NCI-H1436 (cell line): ENCODE data around the gene BCR.

ENCODE experiments used
- DNase-seq: peaks from one replicate; lab custom pipeline; 2025; lab: John Stamatoyannopoulos, UW

Gene BCR

DNA sequence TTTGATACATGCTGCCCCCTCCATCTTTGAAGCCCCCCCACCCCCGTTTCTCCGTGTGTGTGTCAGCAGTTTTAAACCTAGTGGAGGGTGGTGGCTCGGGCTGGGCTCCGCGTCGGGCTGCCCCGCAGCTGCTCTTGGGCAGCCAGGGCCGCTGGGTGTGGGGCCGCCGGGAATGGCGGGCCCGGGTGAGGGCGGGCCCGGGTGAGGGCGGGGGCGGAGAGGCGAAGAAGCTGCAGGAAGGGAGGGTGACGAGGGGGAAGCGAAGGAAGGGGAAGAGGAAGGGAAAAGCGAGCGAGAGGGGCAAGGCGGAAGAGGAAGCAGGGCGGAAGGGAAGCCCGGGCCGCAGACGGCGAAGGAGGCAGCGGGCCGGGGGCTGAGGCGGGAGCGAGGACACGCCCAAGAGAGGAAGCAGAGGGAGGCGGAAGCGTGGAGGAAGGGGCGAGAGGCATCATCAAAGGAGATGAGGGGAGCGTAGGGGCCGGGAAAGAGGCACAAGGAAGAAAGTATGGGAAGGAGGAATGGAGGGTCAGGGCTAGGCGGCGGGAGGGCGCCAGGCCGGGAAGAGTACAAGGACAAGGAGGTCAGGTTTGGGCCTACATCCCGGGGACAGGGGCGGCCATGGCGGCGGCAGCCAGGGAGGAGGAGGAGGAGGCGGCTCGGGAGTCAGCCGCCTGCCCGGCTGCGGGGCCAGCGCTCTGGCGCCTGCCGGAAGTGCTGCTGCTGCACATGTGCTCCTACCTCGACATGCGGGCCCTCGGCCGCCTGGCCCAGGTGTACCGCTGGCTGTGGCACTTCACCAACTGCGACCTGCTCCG, 82.4 kb downstream of the BCR start:
- DNase-seq = no peak

DNA sequence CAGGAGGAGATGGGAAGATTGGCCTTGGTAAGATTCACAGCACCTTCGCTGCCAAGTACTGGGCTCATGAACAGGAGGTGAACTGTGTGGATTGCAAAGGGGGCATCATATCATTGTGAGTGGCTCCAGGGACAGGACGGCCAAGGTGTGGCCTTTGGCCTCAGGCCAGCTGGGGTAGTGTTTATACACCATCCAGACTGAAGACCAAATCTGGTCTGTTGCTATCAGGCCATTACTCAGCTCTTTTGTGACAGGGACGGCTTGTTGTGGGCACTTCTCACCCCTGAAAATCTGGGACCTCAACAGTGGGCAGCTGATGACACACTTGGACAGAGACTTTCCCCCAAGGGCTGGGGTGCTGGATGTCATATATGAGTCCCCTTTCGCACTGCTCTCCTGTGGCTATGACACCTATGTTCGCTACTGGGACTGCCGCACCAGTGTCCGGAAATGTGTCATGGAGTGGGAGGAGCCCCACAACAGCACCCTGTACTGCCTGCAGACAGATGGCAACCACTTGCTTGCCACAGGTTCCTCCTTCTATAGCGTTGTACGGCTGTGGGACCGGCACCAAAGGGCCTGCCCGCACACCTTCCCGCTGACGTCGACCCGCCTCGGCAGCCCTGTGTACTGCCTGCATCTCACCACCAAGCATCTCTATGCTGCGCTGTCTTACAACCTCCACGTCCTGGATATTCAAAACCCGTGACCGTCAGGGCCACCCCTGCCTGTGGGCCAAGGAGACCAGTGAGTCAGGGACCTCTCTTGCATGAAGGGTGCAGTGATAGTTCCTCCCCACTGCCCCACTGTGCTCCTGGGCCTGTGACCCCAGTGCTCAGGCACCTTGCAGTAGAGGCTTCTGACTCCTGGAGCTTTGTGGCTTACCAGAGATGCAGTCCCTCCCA, 83.6 kb downstream of the BCR start:
- no peak for DNase-seq

GRCh38 chr22:23264610-23265367, 84.5 kb downstream of the BCR start:
- DNase-seq = no peak

- DNase-seq = no peak
Observed at GRCh38 chr22:23265368-23265700, 85.0 kb downstream of the BCR start.

DNA sequence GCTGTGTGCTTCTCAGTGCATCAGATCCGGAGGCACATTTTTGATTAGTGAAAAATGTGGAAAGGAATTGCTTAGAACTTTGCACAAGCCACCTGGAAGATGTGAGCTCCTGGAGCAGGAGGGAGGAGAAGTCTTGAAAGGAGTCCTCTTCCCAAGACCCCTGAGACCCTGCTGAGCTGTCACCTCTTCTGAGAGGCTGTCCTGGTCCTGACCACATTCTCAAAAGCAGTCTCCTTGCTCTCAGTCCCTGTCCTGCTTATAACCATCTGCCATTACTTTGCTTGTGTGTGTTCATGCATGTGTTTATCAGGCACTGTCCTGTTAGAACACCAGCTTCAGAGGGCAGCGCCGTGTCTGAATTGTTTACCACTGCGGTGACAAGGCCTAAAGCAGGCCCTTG, 86.5 kb downstream of the BCR start:
- DNase-seq = no peak

- no peak for DNase-seq
Observed at GRCh38 chr22:23267226-23268043, 87.1 kb downstream of the BCR start.

GRCh38 chr22:23268139-23268712, 87.9 kb downstream of the BCR start:
- no peak for DNase-seq

DNA sequence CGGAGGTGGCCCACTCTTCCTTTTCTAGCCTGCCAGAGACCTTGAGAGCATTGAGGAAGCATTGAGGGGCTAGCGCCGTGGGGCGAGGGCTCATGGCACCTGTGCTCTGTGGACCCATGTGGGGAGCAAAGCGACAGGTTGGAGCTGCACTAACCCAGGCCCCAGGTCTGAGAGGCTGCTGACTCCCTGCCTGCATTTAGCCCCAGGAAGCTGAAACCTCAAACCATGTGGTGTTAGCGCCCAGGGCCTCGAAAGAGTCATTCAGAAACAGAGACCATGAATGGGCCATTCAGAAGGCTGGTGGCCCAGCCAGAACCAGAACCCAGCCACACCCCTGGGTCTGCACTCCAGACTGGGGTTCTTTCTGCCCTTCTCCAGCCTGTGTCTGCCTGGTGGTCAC, 88.6 kb downstream of the BCR start:
- no peak for DNase-seq

GRCh38 chr22:23269441-23270211, 89.3 kb downstream of the BCR start:
- DNase-seq = no peak

- no peak for DNase-seq
Observed at GRCh38 chr22:23270212-23270733, 90.0 kb downstream of the BCR start.

DNA sequence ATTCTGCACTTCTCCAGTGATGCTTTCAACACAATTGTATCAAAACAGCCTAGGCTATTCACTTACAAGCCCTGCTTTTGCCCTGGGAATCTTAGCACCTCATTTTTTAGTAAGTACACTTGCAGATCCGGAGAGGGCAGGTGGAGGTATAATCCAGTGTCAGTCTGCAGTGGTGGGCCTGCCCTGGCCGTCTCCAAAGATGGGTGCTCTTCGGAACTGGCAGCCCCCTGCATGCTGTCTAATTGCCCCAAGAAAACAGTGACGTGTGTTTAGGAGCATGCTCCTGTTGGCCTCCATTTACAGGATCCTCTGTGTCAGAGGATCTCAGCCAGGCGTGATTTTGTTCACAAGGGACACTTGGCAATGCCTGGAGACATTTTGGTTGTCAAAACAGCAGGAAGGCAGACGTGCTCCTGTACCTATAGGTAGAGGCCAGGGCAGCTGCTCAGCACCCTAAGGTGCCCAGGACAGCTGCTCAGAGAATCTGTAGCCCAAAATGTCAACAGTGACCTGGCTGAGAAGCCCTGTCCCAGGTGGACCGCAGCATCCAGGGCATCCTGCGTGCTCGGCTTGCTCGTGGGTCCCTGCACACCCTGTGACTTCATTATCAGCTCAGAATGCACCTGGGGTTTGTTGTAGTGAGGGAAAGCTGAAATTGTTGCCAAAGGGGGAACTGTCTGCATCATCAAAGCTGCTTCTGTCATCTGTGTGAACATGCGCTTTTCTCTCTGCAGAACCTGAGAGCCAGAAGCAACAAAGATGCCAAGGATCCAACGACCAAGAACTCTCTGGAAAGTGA, 90.7 kb downstream of the BCR start:
- DNase-seq = no peak

- no peak for DNase-seq
Observed at GRCh38 chr22:23271597-23271908, 91.2 kb downstream of the BCR start.

- no peak for DNase-seq
Observed at GRCh38 chr22:23272371-23272770, 92.1 kb downstream of the BCR start.

GRCh38 chr22:23272834-23273233, 92.5 kb downstream of the BCR start:
- DNase-seq = no peak

GRCh38 chr22:23273445-23274145, 93.3 kb downstream of the BCR start:
- DNase-seq = no peak

GRCh38 chr22:23274146-23274526, 93.8 kb downstream of the BCR start:
- DNase-seq = no peak

DNA sequence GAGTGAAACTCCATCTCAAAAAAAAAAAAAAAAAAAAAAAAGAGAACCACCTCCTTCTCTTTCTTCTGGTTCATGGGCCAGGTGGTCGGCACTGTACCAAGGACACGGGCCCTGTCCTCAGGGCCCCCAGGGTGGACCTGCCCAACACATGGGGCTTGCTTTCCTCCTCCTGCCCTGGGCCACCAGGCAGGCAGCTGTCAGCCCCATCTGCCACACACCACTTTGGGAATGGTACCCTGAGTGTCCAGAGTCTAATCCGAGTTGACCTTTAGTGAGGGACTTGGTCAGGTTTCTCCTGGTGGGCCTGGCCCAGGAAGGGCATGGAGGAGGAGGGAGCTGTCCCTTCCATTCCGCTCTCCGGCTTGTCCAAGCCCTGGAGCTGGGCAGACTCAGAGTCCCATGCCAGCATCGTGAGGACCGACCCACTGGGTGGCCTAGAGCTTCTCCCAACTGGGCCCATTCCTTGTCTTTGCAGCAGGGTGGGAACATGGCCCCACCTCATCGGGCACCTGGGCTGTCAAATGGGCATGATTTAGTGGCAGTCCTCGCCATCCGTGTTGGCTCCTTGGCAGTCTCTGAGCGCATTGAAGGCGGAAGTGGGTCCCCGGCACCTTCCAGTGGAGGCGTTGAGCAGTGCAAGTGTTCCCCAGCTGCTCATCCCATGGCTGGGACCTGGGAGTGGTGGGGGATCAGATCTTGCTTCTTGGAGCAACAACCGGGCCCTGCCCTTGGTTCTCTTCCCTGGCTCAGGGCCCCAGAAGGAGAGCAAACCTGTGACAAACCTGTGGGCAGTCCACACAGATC, 94.8 kb downstream of the BCR start:
- DNase-seq = no peak

DNA sequence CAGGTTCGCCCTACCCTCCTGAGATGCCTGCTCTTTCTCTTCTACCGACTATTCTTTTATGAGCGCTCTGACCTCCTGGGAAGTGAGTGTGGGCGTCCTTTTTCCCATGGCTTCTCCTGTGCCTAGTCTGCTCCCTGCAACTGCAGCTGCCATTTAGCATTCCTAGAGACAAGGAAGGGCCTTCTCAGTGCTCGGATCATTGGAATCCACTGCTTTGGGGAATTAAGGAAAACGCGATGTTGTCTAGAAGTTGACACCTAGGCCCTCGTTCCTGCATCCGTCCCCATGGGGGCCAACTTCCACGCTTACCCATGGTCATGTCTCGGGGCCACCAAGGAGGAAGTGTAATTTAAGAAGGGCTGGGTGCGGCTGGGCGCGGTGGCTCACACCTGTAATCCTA, 95.4 kb downstream of the BCR start:
- DNase-seq = no peak
